Measurements from ENCODE around the gene CHRNA4.

Gene CHRNA4

DNA sequence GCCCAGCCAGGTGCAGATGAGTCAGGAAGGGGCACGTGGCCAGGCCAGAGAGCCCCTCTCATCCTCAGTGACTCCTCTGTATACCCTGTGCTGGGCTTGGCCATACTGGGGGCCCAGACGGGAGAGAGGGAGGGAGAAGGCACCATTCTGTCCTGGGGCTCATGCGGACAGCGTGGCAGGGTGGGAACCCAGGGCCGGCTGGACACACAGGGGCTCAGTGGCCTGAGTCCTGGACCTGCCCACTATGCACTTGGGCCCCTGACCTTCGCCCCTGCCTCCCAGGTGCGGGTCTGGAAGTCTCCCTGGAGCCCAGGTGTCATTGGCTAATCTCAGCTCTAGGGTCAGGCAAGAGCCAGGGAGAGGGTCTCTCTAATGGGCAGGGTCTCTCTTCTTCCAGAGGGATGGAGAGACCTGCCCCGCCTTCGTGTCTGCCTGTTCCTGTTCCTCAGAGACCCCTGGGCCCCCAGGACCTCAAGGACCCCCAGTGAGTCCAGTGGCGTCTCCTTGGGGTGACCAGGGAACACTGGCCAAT, 40.5 kb downstream of the CHRNA4 start:
- Histone ChIP-seq H3K27ac (no peak overlapping the region), H3K4me1 (no peaks in the 10 kb centered on the region), H3K27me3 (peaks cover 0 to 68% of the 10 kb centered on the region in 2 donors), H3K9me3 (no peaks in the 10 kb centered on the region), H3K36me3 (no peaks in the 10 kb centered on the region), H3K4me3 (no peak overlapping the region)
- TF ChIP-seq, protein P1, sequence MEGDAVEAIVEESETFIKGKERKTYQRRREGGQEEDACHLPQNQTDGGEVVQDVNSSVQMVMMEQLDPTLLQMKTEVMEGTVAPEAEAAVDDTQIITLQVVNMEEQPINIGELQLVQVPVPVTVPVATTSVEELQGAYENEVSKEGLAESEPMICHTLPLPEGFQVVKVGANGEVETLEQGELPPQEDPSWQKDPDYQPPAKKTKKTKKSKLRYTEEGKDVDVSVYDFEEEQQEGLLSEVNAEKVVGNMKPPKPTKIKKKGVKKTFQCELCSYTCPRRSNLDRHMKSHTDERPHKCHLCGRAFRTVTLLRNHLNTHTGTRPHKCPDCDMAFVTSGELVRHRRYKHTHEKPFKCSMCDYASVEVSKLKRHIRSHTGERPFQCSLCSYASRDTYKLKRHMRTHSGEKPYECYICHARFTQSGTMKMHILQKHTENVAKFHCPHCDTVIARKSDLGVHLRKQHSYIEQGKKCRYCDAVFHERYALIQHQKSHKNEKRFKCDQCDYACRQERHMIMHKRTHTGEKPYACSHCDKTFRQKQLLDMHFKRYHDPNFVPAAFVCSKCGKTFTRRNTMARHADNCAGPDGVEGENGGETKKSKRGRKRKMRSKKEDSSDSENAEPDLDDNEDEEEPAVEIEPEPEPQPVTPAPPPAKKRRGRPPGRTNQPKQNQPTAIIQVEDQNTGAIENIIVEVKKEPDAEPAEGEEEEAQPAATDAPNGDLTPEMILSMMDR (IDR thresholded peaks at IDR 0.05): no peak
- intact Hi-C loops (cut with DNase I; ENCODE audit: low total_unique reads): no loop called here
- peak; percentile 4 to 17 for DNase-seq

DNA sequence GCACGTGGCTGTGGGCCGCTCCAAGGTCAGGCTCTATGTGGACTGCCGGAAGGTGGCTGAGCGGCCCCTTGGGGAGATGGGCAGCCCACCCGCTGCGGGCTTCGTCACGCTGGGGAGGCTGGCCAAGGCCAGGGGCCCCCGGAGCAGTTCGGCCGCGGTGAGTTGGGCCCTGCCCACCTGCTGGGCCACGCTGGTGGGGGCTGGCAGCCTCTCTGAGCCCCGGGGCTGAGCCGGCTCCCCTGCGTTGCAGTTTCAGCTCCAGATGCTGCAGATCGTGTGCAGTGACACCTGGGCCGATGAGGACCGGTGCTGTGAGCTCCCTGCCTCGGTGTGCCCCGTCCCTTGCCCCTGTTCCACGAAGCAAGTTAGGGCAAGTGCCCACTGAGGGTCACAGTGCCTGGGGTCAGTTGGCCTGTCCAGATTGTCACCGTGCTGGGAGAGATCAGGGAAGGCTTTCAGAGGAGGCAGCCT, 41.1 kb downstream of the CHRNA4 start:
- DNase-seq: peak in 1 of 2 donors; percentile 51
- H3K27me3 ChIP-seq: peaks cover 0 to 68% of the 10 kb centered on the region in 2 donors
- H3K4me3 ChIP-seq: no peak overlapping the region
- TF ChIP-seq, protein P1 (IDR thresholded peaks at IDR 0.05): no peak
- H3K4me1 ChIP-seq: no peaks in the 10 kb centered on the region
- no peaks in the 10 kb centered on the region for H3K36me3 ChIP-seq
- no peaks in the 10 kb centered on the region for H3K9me3 ChIP-seq
- H3K27ac ChIP-seq: no peak overlapping the region
- intact Hi-C loops (cut with DNase I; ENCODE audit: low total_unique reads): no loop called here

DNA sequence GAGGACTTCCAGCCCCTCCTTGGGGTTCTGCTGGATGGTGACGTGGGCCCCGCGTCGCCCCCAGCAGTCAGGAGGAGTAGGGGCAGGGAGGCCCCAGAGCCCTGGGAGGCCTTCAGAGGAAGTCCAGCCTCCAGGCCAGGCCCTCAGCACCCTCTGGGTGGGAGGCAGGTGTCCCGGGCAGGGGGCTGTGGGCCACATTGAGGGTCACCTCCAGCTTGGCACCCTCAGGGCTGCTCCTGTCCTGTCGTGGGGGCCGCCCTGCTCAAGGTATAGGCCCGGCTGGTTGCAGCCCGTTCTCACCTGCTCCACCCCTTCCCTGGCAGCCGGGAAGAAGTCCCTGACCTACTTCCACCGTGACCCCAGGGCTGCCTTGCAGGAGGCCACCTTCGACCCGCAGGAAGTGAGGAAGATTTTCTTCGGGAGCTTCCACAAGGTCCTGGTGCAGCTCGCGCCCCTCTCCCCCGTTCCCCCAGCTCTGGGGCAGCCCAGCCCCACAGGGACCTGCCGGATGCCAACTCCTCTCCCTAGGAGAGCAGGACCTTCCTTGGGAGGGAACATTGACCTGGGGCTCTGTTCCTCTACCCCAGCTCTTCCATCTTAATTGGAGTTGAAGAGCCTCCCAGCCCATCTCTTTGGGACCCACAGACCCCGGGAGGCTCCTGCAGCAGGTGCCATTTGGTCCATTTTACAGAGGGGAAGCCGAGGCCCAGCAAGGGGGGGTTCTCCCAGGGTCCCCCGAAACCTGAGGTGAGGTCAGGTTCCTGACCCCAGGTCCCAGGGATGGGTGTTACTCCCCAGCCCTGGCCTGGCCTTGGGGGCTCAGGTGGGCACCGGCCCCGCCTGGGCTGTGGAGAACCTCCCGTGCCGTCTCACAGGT, 41.7 kb downstream of the CHRNA4 start:
- peaks cover 0 to 70% of the 10 kb centered on the region in 2 donors for H3K27me3 ChIP-seq
- no peaks in the 10 kb centered on the region for H3K36me3 ChIP-seq
- intact Hi-C loops (cut with DNase I; ENCODE audit: low total_unique reads): no loop called here
- no peak overlapping the region for H3K27ac ChIP-seq
- no peaks in the 10 kb centered on the region for H3K4me1 ChIP-seq
- DNase-seq: peak; percentile 14 to 52
- TF ChIP-seq, protein P1 (IDR thresholded peaks at IDR 0.05): no peak
- no peaks in the 10 kb centered on the region for H3K9me3 ChIP-seq
- H3K4me3 ChIP-seq: no peak overlapping the region

DNA sequence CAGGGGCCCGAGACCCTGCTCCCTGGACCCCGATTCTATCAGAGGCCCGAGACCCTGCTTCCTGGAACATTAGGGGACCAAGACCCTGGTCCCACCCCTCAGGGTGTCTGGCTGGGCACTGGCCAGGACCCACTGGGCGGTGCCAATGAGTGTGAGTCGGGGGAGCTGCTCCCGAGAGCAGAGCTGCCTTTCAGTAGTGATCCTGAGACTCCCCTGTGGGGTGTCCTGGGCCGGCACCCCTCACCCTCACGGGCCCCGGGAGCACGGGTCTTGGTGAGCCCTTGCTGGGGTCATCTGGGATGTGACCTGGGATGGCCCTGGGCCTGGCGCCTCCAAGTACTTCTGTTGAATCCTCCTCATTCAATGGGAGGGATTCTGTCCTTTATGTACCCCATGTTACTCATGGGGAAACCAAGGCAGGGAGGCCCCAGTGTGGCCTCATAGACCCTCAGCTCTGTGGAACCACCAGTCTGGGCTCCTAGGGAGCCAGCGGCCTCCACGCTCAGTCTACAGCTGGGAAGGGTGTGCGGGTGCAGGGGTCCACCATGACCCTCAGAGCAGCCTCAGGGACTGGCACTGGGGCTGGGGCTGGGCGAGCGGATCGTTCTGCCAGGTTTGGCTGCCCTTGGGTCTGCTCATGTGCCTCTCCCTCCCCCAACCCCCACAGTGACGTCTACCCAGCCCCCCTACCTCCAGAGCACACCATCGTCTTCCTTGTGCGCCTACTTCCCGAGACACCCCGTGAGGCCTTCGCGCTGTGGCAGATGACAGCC, 42.6 kb downstream of the CHRNA4 start:
- Histone ChIP-seq H3K27ac (no peak overlapping the region), H3K27me3 (peaks cover 0 to 78% of the 10 kb centered on the region in 2 donors), H3K36me3 (no peaks in the 10 kb centered on the region), H3K9me3 (no peaks in the 10 kb centered on the region), H3K4me1 (no peaks in the 10 kb centered on the region), H3K4me3 (no peak overlapping the region)
- TF ChIP-seq, protein P1 (IDR thresholded peaks at IDR 0.05): no peak
- intact Hi-C loops (cut with DNase I; ENCODE audit: low total_unique reads): no loop called here
- peak; percentile 10 to 53 for DNase-seq

DNA sequence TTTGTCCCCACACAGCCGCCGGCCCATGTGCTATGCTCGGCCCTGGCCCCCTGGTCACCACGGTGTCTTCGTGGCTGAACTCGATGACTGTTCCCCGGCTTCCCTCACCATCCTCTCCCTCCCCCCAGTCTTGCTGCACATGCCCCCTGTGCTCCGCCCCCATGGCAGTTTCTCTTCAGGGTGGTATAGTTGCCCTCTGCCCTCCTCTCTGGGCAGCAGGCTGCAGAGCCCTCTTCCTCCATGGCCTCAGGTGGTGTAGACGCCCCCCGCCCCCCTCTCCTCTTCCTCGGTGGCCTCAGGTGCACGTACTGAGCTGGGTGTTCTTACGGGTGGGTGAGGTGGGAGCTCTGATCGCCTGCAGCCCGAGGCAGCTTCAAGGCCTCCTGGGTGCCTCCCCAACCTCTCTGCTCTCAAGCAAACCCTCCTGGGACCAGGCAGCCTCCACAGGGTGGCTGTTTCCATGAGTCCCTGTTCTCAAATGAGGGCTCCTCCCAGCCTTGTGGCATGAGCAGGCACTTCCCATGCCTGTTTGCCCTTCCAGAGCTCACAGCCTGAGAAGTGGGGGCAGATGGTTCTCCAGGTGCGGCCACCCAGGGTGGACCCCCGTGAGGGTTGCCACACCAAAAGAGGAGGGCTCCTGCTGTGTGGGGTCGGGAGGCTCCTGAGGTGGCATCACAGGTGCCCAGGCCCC, 43.4 kb downstream of the CHRNA4 start:
- no peaks in the 10 kb centered on the region for H3K9me3 ChIP-seq
- no peak overlapping the region for H3K27ac ChIP-seq
- H3K4me1 ChIP-seq: no peaks in the 10 kb centered on the region
- H3K27me3 ChIP-seq: peaks cover 0 to 78% of the 10 kb centered on the region in 2 donors
- H3K4me3 ChIP-seq: no peak overlapping the region
- intact Hi-C loops (cut with DNase I; ENCODE audit: low total_unique reads): no loop called here
- no peaks in the 10 kb centered on the region for H3K36me3 ChIP-seq
- peak; percentile 9 to 49 for DNase-seq
- TF ChIP-seq, protein P1 (IDR thresholded peaks at IDR 0.05): no peak
